Endothelial cell of umbilical vein (primary cell): ENCODE results near the gene TEKT5.

ENCODE experiments used
- CTCF ChIP-seq, 2 donors: IDR thresholded peaks; 1 replicate in 1 of 2; 2 replicates in 1 of 2; pipeline ENCODE4 v1.5.1; 2011; ENCODE audit warnings: low read length in 2 of 2, mild to moderate bottlenecking in 2 of 2, moderate library complexity in 2 of 2, control low read depth in 1 of 2, inconsistent platforms in 1 of 2, low read depth in 1 of 2; ENCODE audit not compliant: insufficient read depth in 1 of 2; ENCODE audit errors: extremely low read depth in 1 of 2
- EZH2 ChIP-seq: IDR thresholded peaks from 2 replicates; pipeline ENCODE4 v1.6.1; 2012; ENCODE audit warnings: borderline replicate concordance, low read depth, mild to moderate bottlenecking, moderate library complexity, low read length, inconsistent platforms; ENCODE audit not compliant: severe bottlenecking
- FOS ChIP-seq: IDR thresholded peaks from 2 replicates; pipeline ENCODE4 v1.6.1; 2011; ENCODE audit warnings: mild to moderate bottlenecking, low read length, moderate library complexity, borderline replicate concordance; ENCODE audit not compliant: insufficient read depth
- GATA2 ChIP-seq: IDR thresholded peaks from 2 replicates; pipeline ENCODE4 v1.7.0; 2011; ENCODE audit warnings: low read depth, mild to moderate bottlenecking, moderate library complexity, mixed read lengths, low read length; ENCODE audit not compliant: insufficient read length, insufficient read depth
- MAX ChIP-seq: IDR thresholded peaks from 2 replicates; pipeline ENCODE4 v1.6.1; 2011; ENCODE audit not compliant: insufficient read depth, insufficient read length
- MYC ChIP-seq: IDR thresholded peaks from one replicate; pipeline ENCODE4 v1.6.1; 2011; ENCODE audit warnings: mild to moderate bottlenecking, low read depth, low read length
- POLR2A ChIP-seq: IDR thresholded peaks from 2 replicates; pipeline ENCODE4 v1.6.1; 2012; ENCODE audit warnings: low read depth, mild to moderate bottlenecking, control low read depth, low read length
- POLR2AphosphoS5 ChIP-seq: IDR thresholded peaks from 2 replicates; pipeline ENCODE4 v1.6.1; 2012; ENCODE audit warnings: low read depth, mild to moderate bottlenecking, control low read depth, low read length, moderate library complexity; ENCODE audit not compliant: insufficient read depth

- no peak for TF ChIP-seq CTCF (IDR thresholded peaks at IDR 0.05; ENCODE audit: extremely low read depth in 1 of 2, insufficient read depth in 1 of 2, low read depth in 1 of 2, low read length in 2 of 2)
- TF ChIP-seq POLR2A = no peak
- TF ChIP-seq POLR2AphosphoS5 = no peak
- no peak for TF ChIP-seq MAX
- no peak for TF ChIP-seq MYC
- no peak for TF ChIP-seq EZH2
- no peak for TF ChIP-seq FOS
- no peak for TF ChIP-seq GATA2
These were observed 76.0 kb downstream of the TEKT5 start for GRCh38 chr16:10618710-10619209.
